ENCODE data around the gene SLC5A11. TPM values are rescaled to one million over a fixed set of nuclear protein-coding genes. Genes with fewer than 3 reads are reported as not detected.

Gene SLC5A11
- total RNA-seq, 4 donors from 2014 or later = 6.8 TPM; not detected in 3

DNA sequence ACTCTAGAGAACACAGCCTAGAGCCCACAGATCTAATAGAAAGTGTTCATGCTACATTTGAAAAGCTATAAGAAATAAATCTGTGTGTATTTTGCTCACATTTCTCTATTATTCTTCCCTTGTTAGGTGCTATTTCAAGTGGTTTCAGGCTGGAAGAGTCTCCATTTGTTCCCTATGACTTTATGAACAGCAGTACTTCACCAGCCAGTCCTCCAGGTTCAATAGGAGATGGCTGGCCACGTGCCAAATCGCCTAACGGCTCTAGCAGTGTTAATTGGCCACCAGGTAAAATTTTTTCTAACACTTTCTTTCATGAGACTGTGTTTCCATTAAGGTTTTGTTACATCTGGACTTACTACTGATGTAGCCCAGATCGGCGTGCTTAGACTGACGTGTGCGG, 30.7 kb upstream of the SLC5A11 start:
- 89% methylated on average over 7 of the region's 7 CpGs for WGBS, 2 donors (ENCODE audit: low coverage in 1 of 2)
- Histone ChIP-seq H3K4me1 (peaks cover 0 to 16% (median 3%) of the 10 kb centered on the region in 4 donors), H3K27me3 (no peaks in the 10 kb centered on the region), H3K36me3 (peaks cover 0 to 67% (median 33%) of the 10 kb centered on the region in 4 donors), H3K4me3 (no peak overlapping the region), H3K9me3 (no peaks in the 10 kb centered on the region), H3K27ac (no peak overlapping the region)
- in situ Hi-C loops (cut with MboI; ENCODE audit: low pct_ligation_motif_present in 1 of 4, low pct_unique_long_range_greater_than_20kb in 1 of 4, low sequenced_read_pairs in 3 of 4) = loop anchor here in 1 of 4 donors (25.0 kb wide), 1 partner anchor 253 kb away; no protein-coding TSS in a partner anchor
- intact Hi-C loops (cut with DNase I; ENCODE audit: low total_unique reads) = loop anchor here (10.0 kb wide), 1 partner anchor 80 kb away; no protein-coding TSS in a partner anchor
- no peak for DNase-seq
- TF ChIP-seq EP300 (IDR thresholded peaks at IDR 0.05; ENCODE audit: low read depth) = no peak
- no peak for TF ChIP-seq POLR2A (IDR thresholded peaks at IDR 0.05)
- no peak for TF ChIP-seq POLR2AphosphoS5 (IDR thresholded peaks at IDR 0.05)
- TF ChIP-seq, protein P1, sequence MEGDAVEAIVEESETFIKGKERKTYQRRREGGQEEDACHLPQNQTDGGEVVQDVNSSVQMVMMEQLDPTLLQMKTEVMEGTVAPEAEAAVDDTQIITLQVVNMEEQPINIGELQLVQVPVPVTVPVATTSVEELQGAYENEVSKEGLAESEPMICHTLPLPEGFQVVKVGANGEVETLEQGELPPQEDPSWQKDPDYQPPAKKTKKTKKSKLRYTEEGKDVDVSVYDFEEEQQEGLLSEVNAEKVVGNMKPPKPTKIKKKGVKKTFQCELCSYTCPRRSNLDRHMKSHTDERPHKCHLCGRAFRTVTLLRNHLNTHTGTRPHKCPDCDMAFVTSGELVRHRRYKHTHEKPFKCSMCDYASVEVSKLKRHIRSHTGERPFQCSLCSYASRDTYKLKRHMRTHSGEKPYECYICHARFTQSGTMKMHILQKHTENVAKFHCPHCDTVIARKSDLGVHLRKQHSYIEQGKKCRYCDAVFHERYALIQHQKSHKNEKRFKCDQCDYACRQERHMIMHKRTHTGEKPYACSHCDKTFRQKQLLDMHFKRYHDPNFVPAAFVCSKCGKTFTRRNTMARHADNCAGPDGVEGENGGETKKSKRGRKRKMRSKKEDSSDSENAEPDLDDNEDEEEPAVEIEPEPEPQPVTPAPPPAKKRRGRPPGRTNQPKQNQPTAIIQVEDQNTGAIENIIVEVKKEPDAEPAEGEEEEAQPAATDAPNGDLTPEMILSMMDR (IDR thresholded peaks at IDR 0.05) = no peak

DNA sequence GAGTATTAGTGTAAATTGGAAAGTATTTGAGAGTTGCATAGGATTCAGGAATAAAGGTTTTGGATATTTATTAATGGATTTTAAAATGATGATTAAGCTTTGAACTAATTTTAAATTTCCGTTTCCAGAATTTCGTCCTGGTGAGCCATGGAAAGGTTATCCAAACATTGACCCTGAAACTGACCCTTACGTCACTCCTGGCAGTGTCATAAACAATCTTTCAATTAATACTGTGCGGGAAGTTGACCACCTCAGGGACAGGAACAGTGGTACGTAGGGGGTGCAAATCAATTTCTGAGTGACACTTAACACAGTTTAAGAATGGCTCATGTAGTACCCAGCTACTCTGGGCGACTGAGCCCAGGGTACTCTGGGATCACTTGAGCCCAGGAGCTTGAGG, 29.1 kb upstream of the SLC5A11 start:
- no peaks in the 10 kb centered on the region for H3K9me3 ChIP-seq
- DNase-seq = no peak
- H3K4me1 ChIP-seq = peaks cover 0 to 8% (median 3%) of the 10 kb centered on the region in 4 donors
- TF ChIP-seq POLR2AphosphoS5 (IDR thresholded peaks at IDR 0.05) = no peak
- TF ChIP-seq EP300 (IDR thresholded peaks at IDR 0.05; ENCODE audit: low read depth) = no peak
- no peak for TF ChIP-seq POLR2A (IDR thresholded peaks at IDR 0.05)
- TF ChIP-seq, protein P1 (IDR thresholded peaks at IDR 0.05) = no peak
- H3K36me3 ChIP-seq = peaks cover 0 to 75% (median 37%) of the 10 kb centered on the region in 4 donors
- H3K27ac ChIP-seq = no peak overlapping the region
- no peaks in the 10 kb centered on the region for H3K27me3 ChIP-seq
- H3K4me3 ChIP-seq = no peak overlapping the region
- in situ Hi-C loops (cut with MboI; ENCODE audit: low pct_ligation_motif_present in 1 of 4, low pct_unique_long_range_greater_than_20kb in 1 of 4, low sequenced_read_pairs in 3 of 4) = loop anchor here in 1 of 4 donors (25.0 kb wide), 1 partner anchor 254 kb away; no protein-coding TSS in a partner anchor
- WGBS, 2 donors (ENCODE audit: low coverage in 1 of 2) = 76 to 83% methylated on average over 6 of the region's 6 CpGs
- intact Hi-C loops (cut with DNase I; ENCODE audit: low total_unique reads) = loop anchor here (10.0 kb wide), 1 partner anchor 82 kb away; no protein-coding TSS in a partner anchor

DNA sequence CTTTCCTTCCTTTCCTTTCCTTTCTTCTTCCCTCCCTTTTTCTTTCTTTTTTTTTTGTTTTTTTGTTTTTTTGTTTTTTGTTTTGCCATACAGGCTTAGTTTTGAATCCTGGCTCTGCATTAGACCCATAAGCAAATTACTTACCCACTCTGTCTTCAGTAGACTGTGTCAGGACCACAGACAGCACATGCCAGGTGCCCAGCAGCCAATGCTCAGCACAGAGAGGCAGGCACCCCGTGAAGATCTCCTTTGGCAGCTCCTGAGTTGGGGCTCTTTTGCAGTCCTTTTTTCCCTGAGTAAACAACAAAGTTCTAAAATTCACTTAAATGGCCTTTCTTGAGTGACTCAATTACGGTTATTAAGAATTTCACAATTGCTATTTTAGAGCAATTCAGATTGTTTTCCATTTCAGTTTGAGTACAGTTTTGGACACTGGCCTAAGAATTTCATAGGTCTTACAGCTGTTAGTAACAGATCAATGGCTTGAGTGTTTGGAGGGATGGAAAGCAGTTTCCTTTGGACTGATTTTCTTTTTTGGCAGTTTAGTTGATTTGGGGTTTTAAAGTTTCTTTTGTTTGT, 26.2 kb upstream of the SLC5A11 start:
- Histone ChIP-seq H3K9me3 (no peaks in the 10 kb centered on the region), H3K4me3 (no peak overlapping the region), H3K36me3 (peaks cover 0 to 92% (median 40%) of the 10 kb centered on the region in 4 donors), H3K27ac (no peak overlapping the region), H3K4me1 (no peaks in the 10 kb centered on the region), H3K27me3 (no peaks in the 10 kb centered on the region)
- TF ChIP-seq POLR2AphosphoS5 (IDR thresholded peaks at IDR 0.05) (no peak), EP300 (IDR thresholded peaks at IDR 0.05; ENCODE audit: low read depth) (no peak), POLR2A (IDR thresholded peaks at IDR 0.05) (no peak)
- TF ChIP-seq, protein P1 (IDR thresholded peaks at IDR 0.05) = no peak
- in situ Hi-C loops (cut with MboI; ENCODE audit: low pct_ligation_motif_present in 1 of 4, low pct_unique_long_range_greater_than_20kb in 1 of 4, low sequenced_read_pairs in 3 of 4) (loop anchor here in 1 of 4 donors (25.0 kb wide), 1 partner anchor 257 kb away; no protein-coding TSS in a partner anchor), intact Hi-C loops (cut with DNase I; ENCODE audit: low total_unique reads) (loop anchor here (10.0 kb wide), 1 partner anchor 85 kb away; no protein-coding TSS in a partner anchor)
- WGBS, 2 donors (ENCODE audit: low coverage in 1 of 2) = 65 to 71% methylated on average over 1 to 2 of the region's 2 CpGs
- no peak for DNase-seq

DNA sequence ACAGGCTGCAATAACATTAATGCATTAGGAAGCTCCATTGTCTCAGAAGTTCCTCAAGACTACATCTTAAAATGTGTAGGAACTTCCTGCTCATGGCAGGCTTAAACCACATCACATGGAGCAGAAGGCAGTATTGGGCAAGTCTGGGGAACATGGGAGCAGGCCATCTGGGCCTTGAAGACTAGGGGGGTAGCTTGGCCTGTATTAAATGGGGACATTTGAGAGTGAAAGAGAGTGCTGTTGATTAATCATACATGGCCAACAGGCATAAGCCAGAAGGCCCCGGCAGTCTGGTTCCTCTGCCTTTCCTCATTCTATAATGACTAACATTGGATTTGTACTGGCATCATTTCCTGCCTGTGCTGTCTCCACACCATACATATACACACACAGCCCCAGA, 25.2 kb upstream of the SLC5A11 start:
- H3K4me3 ChIP-seq = no peak overlapping the region
- H3K9me3 ChIP-seq = no peaks in the 10 kb centered on the region
- no peaks in the 10 kb centered on the region for H3K4me1 ChIP-seq
- intact Hi-C loops (cut with DNase I; ENCODE audit: low total_unique reads) = no loop called here
- H3K27me3 ChIP-seq = no peaks in the 10 kb centered on the region
- no peak for DNase-seq
- H3K36me3 ChIP-seq = peaks cover 0 to 85% (median 35%) of the 10 kb centered on the region in 4 donors
- TF ChIP-seq, protein P1 (IDR thresholded peaks at IDR 0.05) = no peak
- H3K27ac ChIP-seq = no peak overlapping the region
- in situ Hi-C loops (cut with MboI; ENCODE audit: low pct_ligation_motif_present in 1 of 4, low pct_unique_long_range_greater_than_20kb in 1 of 4, low sequenced_read_pairs in 3 of 4) = loop anchor here in 1 of 4 donors (25.0 kb wide), 1 partner anchor 258 kb away; no protein-coding TSS in a partner anchor
- WGBS, 2 donors (ENCODE audit: low coverage in 1 of 2) = 65% methylated on average over 1 of the region's 1 CpG; no CpG with 5 or more reads in 1 of the 2 donors
